HepG2 (cell line): ENCODE data around the gene PDE9A. TPM values are rescaled to one million over a fixed set of nuclear protein-coding genes. Genes with fewer than 3 reads are reported as not detected.

ENCODE experiments used
- ATAC-seq: fragments of 200-7000 bp; cut with Tn5 transposase; 3 replicates; pipeline ENCODE4 v1.9.1; 2020; ENCODE audit warnings: mild to moderate bottlenecking, moderate library complexity
- BruUV-seq: library from RNA; stranded (reverse); fragments of 400-500 nt; replicated peaks from 2 replicates; lab custom pipeline; 2021; lab: Mats Ljungman, UMichigan
- CTCF ChIA-PET: fragments of 300-600 bp; formaldehyde crosslinking; extraction: SDS; loops from one replicate; lab custom pipeline; 2021; ENCODE audit warnings: low total read pairs, inconsistent platforms, low intra/inter-chr PET ratio; lab: Yijun Ruan, JAX
- POLR2A ChIA-PET: fragments of 350-600 bp; sonication (Branson Sonifier 250); formaldehyde crosslinking; loops from one replicate; lab custom pipeline; 2020; ENCODE audit warnings: antibody characterized with exemption, inconsistent platforms; lab: Yijun Ruan, JAX
- DNase-seq: peaks from one replicate; pipeline ENCODE4 v3.0.0-alpha.2; 2015; ENCODE audit warnings: low spot score
- FAIRE-seq: peaks from 3 replicates; lab custom pipeline; 2011; peaks lifted over from hg19 to GRCh38; lab: Jason Lieb, UNC
- H2AFZ ChIP-seq: one replicate; pipeline ENCODE4 v1.6.1; 2011; ENCODE audit warnings: low read length, inconsistent platforms
- H3K27ac ChIP-seq: fragments of 300-600 bp; 3 replicates; pipeline ENCODE4 v1.8.0; 2011; ENCODE audit warnings: mixed run types, mild to moderate bottlenecking, mixed read lengths, low read length, inconsistent platforms; ENCODE audit not compliant: insufficient read depth; ENCODE audit errors: extremely low read length
- H3K27me3 ChIP-seq, 2 experiments: fragments of 200-600 bp in 1 of 2; 2 replicates in 1 of 2; 3 replicates in 1 of 2; pipeline versions ENCODE4 v1.6.0 to v1.8.0; 2011; ENCODE audit warnings: low read length in 2 of 2, mild to moderate bottlenecking in 2 of 2, moderate library complexity in 2 of 2, inconsistent platforms in 1 of 2; ENCODE audit not compliant: insufficient read depth in 2 of 2, control insufficient read depth in 1 of 2
- H3K36me3 ChIP-seq, 2 experiments: fragments of 200-600 bp in 1 of 2; replicated peaks in 1 of 2; 2 replicates in 1 of 2; 3 replicates in 1 of 2; pipeline versions ENCODE4 v1.5.1 to v1.8.0; 2011; ENCODE audit warnings: low read length in 2 of 2, inconsistent platforms in 1 of 2; ENCODE audit not compliant: insufficient read depth in 2 of 2, control insufficient read depth in 1 of 2
- H3K4me1 ChIP-seq: 2 replicates; pipeline ENCODE4 v1.5.1; 2012; ENCODE audit warnings: low read length, inconsistent platforms; ENCODE audit not compliant: insufficient read depth
- H3K4me2 ChIP-seq: 2 replicates; pipeline ENCODE4 v1.6.0; 2011; ENCODE audit warnings: low read depth, low read length, inconsistent platforms
- H3K4me3 ChIP-seq, 3 experiments: fragments of 200-600 bp in 1 of 3; sonication (generic), shearing (Covaris generic) in 1 of 3; replicated peaks in 1 of 3; 2 replicates each; pipeline ENCODE4 v1.5.1; 2011 to 2016; ENCODE audit warnings: low read length in 3 of 3, inconsistent platforms in 2 of 3, low read depth in 2 of 3, mild to moderate bottlenecking in 2 of 3, control low read depth in 1 of 3, mixed read lengths in 1 of 3; ENCODE audit not compliant: insufficient read depth in 1 of 3
- H3K79me2 ChIP-seq: one replicate; pipeline ENCODE4 v1.6.1; 2011; ENCODE audit warnings: low read length, inconsistent platforms; ENCODE audit not compliant: insufficient read depth
- H3K9ac ChIP-seq: 2 replicates; pipeline ENCODE4 v1.6.0; 2011; ENCODE audit warnings: mild to moderate bottlenecking, low read depth, low read length, inconsistent platforms; ENCODE audit not compliant: insufficient read depth
- H3K9me3 ChIP-seq: 2 replicates; pipeline ENCODE4 v1.5.1; 2012; ENCODE audit warnings: mild to moderate bottlenecking, low read length
- H4K20me1 ChIP-seq: 2 replicates; pipeline ENCODE4 v1.6.0; 2011; ENCODE audit warnings: inconsistent platforms, mild to moderate bottlenecking, low read length, moderate library complexity; ENCODE audit not compliant: insufficient read depth
- CEBPG ChIP-seq: IDR thresholded peaks from 2 replicates; pipeline ENCODE4 v1.6.1; 2016
- ERF ChIP-seq: IDR thresholded peaks from 2 replicates; pipeline ENCODE4 v1.6.1; 2018; ENCODE audit warnings: missing biosample characterization, missing genetic modification reagents
- EZH2 ChIP-seq: conservative IDR thresholded peaks from 2 replicates; pipeline ENCODE4 v1.6.1; 2012; ENCODE audit warnings: mild to moderate bottlenecking, low read depth, low read length, moderate library complexity
- GABPA ChIP-seq, 2 experiments: IDR thresholded peaks; 2 replicates each; pipeline ENCODE4 v1.6.1; 2011 to 2016; ENCODE audit warnings: low read depth in 2 of 2, low read length in 1 of 2, missing biosample characterization in 1 of 2, missing genetic modification characterization in 1 of 2
- KDM5B ChIP-seq: sonication (generic); formaldehyde crosslinking; IDR thresholded peaks from 2 replicates; pipeline ENCODE4 v1.4.0; 2020; ENCODE audit warnings: missing genetic modification reagents, mild to moderate bottlenecking, borderline replicate concordance
- SKI ChIP-seq: fragments of 450-650 bp; IDR thresholded peaks from one replicate; pipeline ENCODE4 v1.6.1; 2018; ENCODE audit warnings: mild to moderate bottlenecking; ENCODE audit not compliant: partially characterized antibody
- SPEN ChIP-seq: sonication (generic); formaldehyde crosslinking; IDR thresholded peaks from 2 replicates; pipeline ENCODE4 v1.5.1; 2020; ENCODE audit warnings: low read depth, mild to moderate bottlenecking, missing genetic modification reagents
- TFDP1 ChIP-seq: IDR thresholded peaks from 2 replicates; pipeline ENCODE4 v1.6.1; 2016; ENCODE audit warnings: missing compliant biosample characterization, missing genetic modification reagents, borderline replicate concordance
- ZNF10 ChIP-seq: sonication (generic); formaldehyde crosslinking; IDR thresholded peaks from 2 replicates; pipeline ENCODE4 v1.4.0; 2020; ENCODE audit warnings: mild to moderate bottlenecking, low read depth, missing genetic modification reagents, borderline replicate concordance
- ZNF253 ChIP-seq: sonication (generic); formaldehyde crosslinking; IDR thresholded peaks from 2 replicates; pipeline ENCODE4 v1.8.0; 2022; ENCODE audit warnings: mild to moderate bottlenecking, missing genetic modification reagents, borderline replicate concordance
- ZNF382 ChIP-seq: sonication (generic); formaldehyde crosslinking; IDR thresholded peaks from 2 replicates; pipeline ENCODE4 v1.5.0; 2020; ENCODE audit warnings: missing genetic modification reagents, mild to moderate bottlenecking, borderline replicate concordance
- ZNF629 ChIP-seq: sonication (generic); formaldehyde crosslinking; conservative IDR thresholded peaks from 2 replicates; pipeline ENCODE4 v1.5.0; 2020; ENCODE audit warnings: missing genetic modification reagents
- ZNF674 ChIP-seq: sonication (generic); formaldehyde crosslinking; IDR thresholded peaks from 2 replicates; pipeline ENCODE4 v1.5.0; 2020; ENCODE audit warnings: low read depth, mild to moderate bottlenecking, missing genetic modification reagents
- WGBS: methylation state at CpG from one replicate; pipeline ENCODE4 v1.1.6; 2017; ENCODE audit warnings: low lambda C conversion rate; 5-methylcytosine and 5-hydroxymethylcytosine counted together
- in situ Hi-C: cut with HindIII; loops from 2 replicates; pipeline ENCODE4 v1.10.0; 2017; ENCODE audit warnings: low pct_unique_long_range_greater_than_20kb; ENCODE audit not compliant: extremely low pct_ligation_motif_present
- intact Hi-C: fragments of 100-400 bp; cut with micrococcal nuclease; formaldehyde crosslinking; loops from one replicate; pipeline ENCODE4 v1.10.0; 2022; ENCODE audit not compliant: unreplicated experiment
- polyA plus RNA-seq, 8 experiments: library from polyadenylated mRNA; depleted of rRNA in 3 of 8; stranded (reverse) in 7 of 8; unstranded in 1 of 8; fragments of >200 nt; fragmentation: Illumina TruSeq in 4 of 8; extraction: Trizol in 4 of 8; gene quantifications; 2 replicates each; pipeline versions ENCODE4 v1.2.1 to v1.2.3, GENCODE V29; 2011 to 2016; ENCODE audit warnings: low read depth in 4 of 8, missing spikeins in 1 of 8, mixed read lengths in 1 of 8; ENCODE audit not compliant: insufficient read depth in 1 of 8
- total RNA-seq, 5 experiments: library from RNA; depleted of rRNA; stranded (reverse); fragments of >200 nt; fragmentation: Illumina TruSeq; extraction: Trizol; gene quantifications; 2 replicates each; pipeline ENCODE4 v1.2.3, GENCODE V29; 2016; ENCODE audit warnings: low read depth in 1 of 5
- TF ChIP-seq, protein P1 (sequence below): sonication (generic); formaldehyde crosslinking; IDR thresholded peaks from 2 replicates; pipeline ENCODE4 v1.4.0; 2020; ENCODE audit warnings: missing genetic modification reagents, borderline replicate concordance
- TF ChIP-seq, protein P2 (sequence below): sonication (generic); formaldehyde crosslinking; IDR thresholded peaks from 2 replicates; pipeline ENCODE4 v1.9.0; 2021; ENCODE audit warnings: missing genetic modification reagents, borderline replicate concordance

PDE9A gene
- total and polyA plus RNA-seq, 2 of the 13 experiments (the other 11 are each of a cell fraction or from before 2014, with no cell fraction given), result 4.6 to 19.7 TPM

DNA sequence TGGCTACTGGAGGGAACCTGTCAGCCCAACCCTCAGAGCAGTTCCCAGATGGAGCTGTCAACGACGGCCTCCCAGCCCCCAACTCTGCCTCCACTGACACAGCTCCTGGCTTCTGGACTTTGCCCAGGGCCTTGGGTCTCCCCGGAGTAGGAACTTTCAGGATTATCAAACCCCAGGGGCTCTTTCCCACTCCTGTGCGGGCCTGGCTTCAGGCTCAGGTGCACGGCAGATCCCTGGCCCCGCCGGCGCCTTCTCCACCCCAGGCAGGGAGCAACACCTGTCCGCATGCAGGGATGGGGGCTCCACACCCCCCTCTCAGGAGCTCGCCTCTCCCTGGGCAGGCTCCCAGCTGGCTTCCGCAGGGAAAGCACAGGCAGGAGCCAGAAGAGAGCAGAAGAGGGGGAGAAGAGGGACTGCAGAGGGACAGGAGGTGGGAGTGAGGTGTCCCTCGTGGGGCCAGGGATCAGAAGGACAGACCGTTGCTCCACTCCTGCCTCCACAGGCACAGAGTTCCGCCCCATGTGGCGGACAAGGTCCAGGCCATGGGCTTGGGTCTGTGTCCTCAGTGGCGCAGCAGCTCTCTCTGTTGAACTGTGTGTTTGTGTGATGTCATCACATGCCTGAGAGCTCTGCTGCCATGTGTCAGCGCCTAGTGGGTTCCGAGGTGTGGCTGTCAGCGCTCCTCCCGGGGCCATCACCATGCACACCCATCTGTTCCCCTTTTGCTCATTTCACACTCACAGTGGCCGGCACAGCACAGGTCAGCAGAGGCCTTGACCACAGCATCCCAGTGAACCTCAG is 107.7 kb downstream of the PDE9A start:
- H3K9me3 ChIP-seq, result no peaks in the 10 kb centered on the region
- H3K27ac ChIP-seq, result peak overlapping the region; percentile 81
- peak overlapping the region in 1 of 3 experiments; percentile 17; a peak in 1 of 6 replicates for H3K4me3 ChIP-seq
- peaks cover 0 to 6% of the 10 kb centered on the region in 2 experiments; a peak in 3 of 5 replicates for H3K36me3 ChIP-seq
- H3K4me1 ChIP-seq, result peaks cover 43% of the 10 kb centered on the region
- BruUV-seq, result no TSS peak
- CTCF ChIA-PET, result no interaction called here
- H3K27me3 ChIP-seq, result no peaks in the 10 kb centered on the region
- no peaks in the 10 kb centered on the region for H3K79me2 ChIP-seq
- H3K9ac ChIP-seq, result peak overlapping the region; percentile 64
- ATAC-seq (peak; percentile 77), DNase-seq (peak; percentile 66), FAIRE-seq (peak; percentile 51)
- H4K20me1 ChIP-seq, result no peaks in the 10 kb centered on the region
- no peak overlapping the region for H2AFZ ChIP-seq
- intact Hi-C loops (no loop called here), in situ Hi-C loops (loop anchor here (10.0 to 25.0 kb wide), 2 partner anchors 56 to 99 kb away; partner anchors contain the start of gene PDE9A)
- POLR2A ChIA-PET, result interaction anchor here (0.7 to 1.6 kb wide), 5 partner anchors 21 to 107 kb away, joined by 3 to 26 read pairs (median 6); no protein-coding TSS in a partner anchor
- H3K4me2 ChIP-seq, result peak overlapping the region; percentile 62
- 42% methylated on average over 15 of the region's 21 CpGs for WGBS
- no peak for TF ChIP-seq EZH2
- TF ChIP-seq SKI, result peak; percentile 10
- TF ChIP-seq TFDP1 (CRISPR knock-in tag), result no peak
- no peak for TF ChIP-seq SPEN (CRISPR knock-in tag)
- TF ChIP-seq ZNF382 (CRISPR knock-in tag), result no peak
- TF ChIP-seq ZNF10 (CRISPR knock-in tag), result no peak
- TF ChIP-seq ZNF629 (CRISPR knock-in tag), result no peak
- TF ChIP-seq KDM5B (CRISPR knock-in tag), result no peak; the same call in 1 of the 2 replicates
- no peak for TF ChIP-seq ZNF253
- TF ChIP-seq GABPA (IDR thresholded peaks at IDR 0.05; ENCODE audit: low read depth, low read length), result no peak
- no peak for TF ChIP-seq GABPA (CRISPR knock-in tag; IDR thresholded peaks at IDR 0.05; ENCODE audit: low read depth)
- no peak for TF ChIP-seq CEBPG (CRISPR knock-in tag)
- TF ChIP-seq, protein P1, sequence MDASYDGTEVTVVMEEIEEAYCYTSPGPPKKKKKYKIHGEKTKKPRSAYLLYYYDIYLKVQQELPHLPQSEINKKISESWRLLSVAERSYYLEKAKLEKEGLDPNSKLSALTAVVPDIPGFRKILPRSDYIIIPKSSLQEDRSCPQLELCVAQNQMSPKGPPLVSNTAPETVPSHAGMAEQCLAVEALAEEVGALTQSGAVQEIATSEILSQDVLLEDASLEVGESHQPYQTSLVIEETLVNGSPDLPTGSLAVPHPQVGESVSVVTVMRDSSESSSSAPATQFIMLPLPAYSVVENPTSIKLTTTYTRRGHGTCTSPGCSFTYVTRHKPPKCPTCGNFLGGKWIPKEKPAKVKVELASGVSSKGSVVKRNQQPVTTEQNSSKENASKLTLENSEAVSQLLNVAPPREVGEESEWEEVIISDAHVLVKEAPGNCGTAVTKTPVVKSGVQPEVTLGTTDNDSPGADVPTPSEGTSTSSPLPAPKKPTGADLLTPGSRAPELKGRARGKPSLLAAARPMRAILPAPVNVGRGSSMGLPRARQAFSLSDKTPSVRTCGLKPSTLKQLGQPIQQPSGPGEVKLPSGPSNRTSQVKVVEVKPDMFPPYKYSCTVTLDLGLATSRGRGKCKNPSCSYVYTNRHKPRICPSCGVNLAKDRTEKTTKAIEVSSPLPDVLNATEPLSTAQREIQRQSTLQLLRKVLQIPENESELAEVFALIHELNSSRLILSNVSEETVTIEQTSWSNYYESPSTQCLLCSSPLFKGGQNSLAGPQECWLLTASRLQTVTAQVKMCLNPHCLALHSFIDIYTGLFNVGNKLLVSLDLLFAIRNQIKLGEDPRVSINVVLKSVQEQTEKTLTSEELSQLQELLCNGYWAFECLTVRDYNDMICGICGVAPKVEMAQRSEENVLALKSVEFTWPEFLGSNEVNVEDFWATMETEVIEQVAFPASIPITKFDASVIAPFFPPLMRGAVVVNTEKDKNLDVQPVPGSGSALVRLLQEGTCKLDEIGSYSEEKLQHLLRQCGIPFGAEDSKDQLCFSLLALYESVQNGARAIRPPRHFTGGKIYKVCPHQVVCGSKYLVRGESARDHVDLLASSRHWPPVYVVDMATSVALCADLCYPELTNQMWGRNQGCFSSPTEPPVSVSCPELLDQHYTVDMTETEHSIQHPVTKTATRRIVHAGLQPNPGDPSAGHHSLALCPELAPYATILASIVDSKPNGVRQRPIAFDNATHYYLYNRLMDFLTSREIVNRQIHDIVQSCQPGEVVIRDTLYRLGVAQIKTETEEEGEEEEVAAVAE (CRISPR knock-in tag), result no peak
- TF ChIP-seq, protein P2, sequence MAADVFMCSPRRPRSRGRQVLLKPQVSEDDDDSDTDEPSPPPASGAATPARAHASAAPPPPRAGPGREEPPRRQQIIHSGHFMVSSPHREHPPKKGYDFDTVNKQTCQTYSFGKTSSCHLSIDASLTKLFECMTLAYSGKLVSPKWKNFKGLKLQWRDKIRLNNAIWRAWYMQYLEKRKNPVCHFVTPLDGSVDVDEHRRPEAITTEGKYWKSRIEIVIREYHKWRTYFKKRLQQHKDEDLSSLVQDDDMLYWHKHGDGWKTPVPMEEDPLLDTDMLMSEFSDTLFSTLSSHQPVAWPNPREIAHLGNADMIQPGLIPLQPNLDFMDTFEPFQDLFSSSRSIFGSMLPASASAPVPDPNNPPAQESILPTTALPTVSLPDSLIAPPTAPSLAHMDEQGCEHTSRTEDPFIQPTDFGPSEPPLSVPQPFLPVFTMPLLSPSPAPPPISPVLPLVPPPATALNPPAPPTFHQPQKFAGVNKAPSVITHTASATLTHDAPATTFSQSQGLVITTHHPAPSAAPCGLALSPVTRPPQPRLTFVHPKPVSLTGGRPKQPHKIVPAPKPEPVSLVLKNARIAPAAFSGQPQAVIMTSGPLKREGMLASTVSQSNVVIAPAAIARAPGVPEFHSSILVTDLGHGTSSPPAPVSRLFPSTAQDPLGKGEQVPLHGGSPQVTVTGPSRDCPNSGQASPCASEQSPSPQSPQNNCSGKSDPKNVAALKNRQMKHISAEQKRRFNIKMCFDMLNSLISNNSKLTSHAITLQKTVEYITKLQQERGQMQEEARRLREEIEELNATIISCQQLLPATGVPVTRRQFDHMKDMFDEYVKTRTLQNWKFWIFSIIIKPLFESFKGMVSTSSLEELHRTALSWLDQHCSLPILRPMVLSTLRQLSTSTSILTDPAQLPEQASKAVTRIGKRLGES (CRISPR knock-in tag), result no peak
- TF ChIP-seq ERF (CRISPR knock-in tag), result no peak
- TF ChIP-seq ZNF674 (CRISPR knock-in tag), result no peak
